ENCODE data around the gene SCN4B. TPM values are rescaled to one million over a fixed set of nuclear protein-coding genes. Genes with fewer than 3 reads are reported as not detected.
"Not testable (repeated sequence)": the region's sequence is repeated elsewhere in the genome, so short reads cannot be mapped to it uniquely, and the experiment has no call there.

The SCN4B gene
- total RNA-seq, 1 donor from 2014 or later, result 0.42 TPM

DNA sequence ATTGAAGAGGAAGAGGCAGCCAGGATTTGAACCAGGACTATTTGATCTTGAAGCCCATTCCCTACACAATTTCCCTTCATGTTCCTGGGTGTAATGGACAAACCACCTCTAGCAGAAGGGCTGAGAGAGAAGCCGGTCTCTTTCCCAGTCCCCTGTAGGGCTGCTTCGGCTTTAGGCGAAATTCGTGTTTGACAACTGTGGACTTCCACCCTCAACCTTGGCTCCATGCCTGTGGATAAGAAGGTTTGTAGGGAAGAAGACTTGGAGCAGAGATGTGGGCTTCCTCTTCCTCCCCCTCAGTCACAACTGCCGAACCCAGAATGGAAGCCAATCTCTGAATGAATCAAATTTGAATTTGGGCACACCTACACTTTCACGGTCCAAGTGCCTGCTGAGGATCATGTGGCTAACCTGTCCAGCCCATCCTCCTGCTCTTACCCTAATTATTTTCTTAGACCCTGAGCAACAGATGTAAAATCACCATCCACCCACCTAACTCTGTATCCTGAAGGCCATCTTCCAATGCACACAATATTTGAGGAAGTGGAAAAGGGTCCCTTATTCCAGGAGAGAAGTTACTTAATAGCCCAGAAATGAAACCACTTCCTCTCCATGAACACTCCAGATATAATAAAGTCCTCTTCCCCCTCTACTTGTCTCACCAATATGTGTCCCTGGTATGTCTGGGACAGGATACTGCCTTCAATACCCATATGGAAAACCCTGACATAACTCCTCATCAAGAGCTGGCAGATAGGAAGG is 33.9 kb upstream of the SCN4B start:
- H3K4me1 Mint-ChIP-seq (ENCODE audit: low read depth), result no peaks in the 10 kb centered on the region
- H3K9me3 Mint-ChIP-seq (ENCODE audit: low read depth), result peaks cover 8% of the 10 kb centered on the region
- DNase-seq (ENCODE audit: low spot score), result no peak
- H3K4me3 Mint-ChIP-seq (ENCODE audit: unreplicated experiment), result no peak overlapping the region
- no peak for TF ChIP-seq CTCF (IDR thresholded peaks at IDR 0.05)
- peaks cover 19% of the 10 kb centered on the region for H3K27me3 Mint-ChIP-seq (ENCODE audit: low read depth)
- no peak overlapping the region for H3K27ac Mint-ChIP-seq (ENCODE audit: unreplicated experiment)
- H3K36me3 Mint-ChIP-seq (ENCODE audit: low read depth), result no peaks in the 10 kb centered on the region

- H3K27ac Mint-ChIP-seq (ENCODE audit: unreplicated experiment), result no peak overlapping the region
- DNase-seq (ENCODE audit: low spot score), result no peak
- H3K27me3 Mint-ChIP-seq (ENCODE audit: low read depth), result peaks cover 16% of the 10 kb centered on the region
- peaks cover 4% of the 10 kb centered on the region for H3K9me3 Mint-ChIP-seq (ENCODE audit: low read depth)
- no peak overlapping the region for H3K4me3 Mint-ChIP-seq (ENCODE audit: unreplicated experiment)
- TF ChIP-seq CTCF (IDR thresholded peaks at IDR 0.05), result no peak
- H3K36me3 Mint-ChIP-seq (ENCODE audit: low read depth), result no peaks in the 10 kb centered on the region
- peaks cover 4% of the 10 kb centered on the region for H3K4me1 Mint-ChIP-seq (ENCODE audit: low read depth)
Observed at GRCh38 chr11:118184784-118185579, 32.4 kb upstream of the SCN4B start.

DNA sequence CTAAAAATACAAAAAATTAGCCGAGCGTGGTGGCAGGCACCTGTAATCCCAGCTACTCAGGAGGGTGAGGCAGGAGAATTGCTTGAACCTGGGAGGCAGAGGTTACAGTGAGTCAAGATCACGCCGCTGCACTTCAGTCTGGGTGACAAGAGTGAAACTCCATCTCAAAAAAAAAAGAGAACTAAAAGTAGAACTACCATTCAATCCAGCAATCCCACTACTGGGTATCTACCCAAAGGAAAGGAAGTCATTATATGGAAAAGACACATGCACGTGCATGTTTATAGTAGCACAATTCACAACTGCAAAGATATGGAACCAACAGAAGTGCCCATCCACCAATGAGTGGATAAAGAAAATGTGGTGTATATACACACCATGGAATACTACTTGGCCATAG is 31.1 kb upstream of the SCN4B start:
- DNase-seq (ENCODE audit: low spot score); H3K27ac Mint-ChIP-seq (ENCODE audit: unreplicated experiment); H3K4me1 Mint-ChIP-seq (ENCODE audit: low read depth); H3K9me3 Mint-ChIP-seq (ENCODE audit: low read depth); H3K4me3 Mint-ChIP-seq (ENCODE audit: unreplicated experiment); H3K36me3 Mint-ChIP-seq (ENCODE audit: low read depth): not testable (repeated sequence)
- peaks cover 11% of the 10 kb centered on the region for H3K27me3 Mint-ChIP-seq (ENCODE audit: low read depth)

GRCh38 chr11:118180300-118180703 is 27.7 kb upstream of the SCN4B start:
- H3K27ac Mint-ChIP-seq (ENCODE audit: unreplicated experiment), result no peak overlapping the region
- TF ChIP-seq CTCF (IDR thresholded peaks at IDR 0.05), result peak; percentile 13
- no peaks in the 10 kb centered on the region for H3K36me3 Mint-ChIP-seq (ENCODE audit: low read depth)
- no peak overlapping the region for H3K4me3 Mint-ChIP-seq (ENCODE audit: unreplicated experiment)
- no peaks in the 10 kb centered on the region for H3K9me3 Mint-ChIP-seq (ENCODE audit: low read depth)
- H3K27me3 Mint-ChIP-seq (ENCODE audit: low read depth), result peaks cover 20% of the 10 kb centered on the region
- peaks cover 10% of the 10 kb centered on the region for H3K4me1 Mint-ChIP-seq (ENCODE audit: low read depth)
- DNase-seq (ENCODE audit: low spot score), result no peak

DNA sequence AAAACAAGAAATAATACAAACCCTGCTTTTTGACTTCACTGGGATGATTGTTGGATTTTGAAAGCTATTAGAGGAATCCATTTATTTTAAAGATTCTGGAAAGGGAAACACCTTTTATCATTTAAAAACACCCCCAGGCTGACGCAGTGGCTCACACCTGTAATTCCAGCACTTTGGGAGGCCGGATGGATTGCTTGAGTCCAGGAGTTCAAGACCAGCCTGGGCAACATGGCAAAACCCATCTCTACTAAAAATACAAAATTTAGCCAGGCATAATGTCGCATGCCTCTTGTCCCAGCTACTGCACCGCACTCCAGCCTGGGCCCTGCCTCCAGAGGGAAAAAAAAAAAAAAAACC is 24.1 kb upstream of the SCN4B start:
- Mint-ChIP-seq H3K4me1 (ENCODE audit: low read depth) (peaks cover 10% of the 10 kb centered on the region), H3K27ac (ENCODE audit: unreplicated experiment) (no peak overlapping the region), H3K36me3 (ENCODE audit: low read depth) (no peaks in the 10 kb centered on the region), H3K4me3 (ENCODE audit: unreplicated experiment) (no peak overlapping the region), H3K27me3 (ENCODE audit: low read depth) (peaks cover 37% of the 10 kb centered on the region), H3K9me3 (ENCODE audit: low read depth) (no peaks in the 10 kb centered on the region)
- DNase-seq (ENCODE audit: low spot score), result no peak
- no peak for TF ChIP-seq CTCF (IDR thresholded peaks at IDR 0.05)

Data from chondrocyte (in vitro differentiated cells).